GM21737 (cell line): Measurements from ENCODE around the gene CLEC2D.
"Not testable (repeated sequence)": the region's sequence is repeated elsewhere in the genome, so short reads cannot be mapped to it uniquely, and the experiment has no call there.

Experiments used
- ATAC-seq: cut with Tn5 transposase; IDR thresholded peaks from one replicate; pipeline ENCODE4 v1.9.1; 2021; ENCODE audit warnings: mild to moderate bottlenecking, moderate library complexity; ENCODE audit not compliant: unreplicated experiment

CLEC2D gene

GRCh38 chr12:9651265-9651729 is 18.2 kb upstream of the CLEC2D start:
- no peak for ATAC-seq

- no peak for ATAC-seq
These were observed 9.5 kb upstream of the CLEC2D start for GRCh38 chr12:9660046-9660445.

DNA sequence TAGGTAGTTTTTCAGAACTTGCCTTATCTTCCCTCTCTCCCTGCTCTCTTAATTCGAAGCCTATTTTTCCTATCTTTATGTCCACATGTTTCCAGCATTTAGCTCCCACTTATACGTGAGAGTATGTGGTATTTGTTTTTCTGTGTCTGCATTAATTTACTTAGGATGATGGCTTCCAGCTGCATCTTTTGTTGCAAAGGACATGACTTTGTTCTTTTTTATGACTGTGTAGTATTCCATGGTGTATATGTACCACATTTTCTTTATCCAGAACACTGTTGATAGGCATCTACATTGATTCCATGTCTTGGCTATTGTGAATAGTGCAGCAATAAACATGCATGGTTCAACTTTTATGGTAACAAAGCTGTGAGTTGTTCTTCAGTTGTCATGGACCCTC is 7.8 kb upstream of the CLEC2D start:
- no peak for ATAC-seq

GRCh38 chr12:9662488-9662887 is 7.0 kb upstream of the CLEC2D start:
- no peak for ATAC-seq

DNA sequence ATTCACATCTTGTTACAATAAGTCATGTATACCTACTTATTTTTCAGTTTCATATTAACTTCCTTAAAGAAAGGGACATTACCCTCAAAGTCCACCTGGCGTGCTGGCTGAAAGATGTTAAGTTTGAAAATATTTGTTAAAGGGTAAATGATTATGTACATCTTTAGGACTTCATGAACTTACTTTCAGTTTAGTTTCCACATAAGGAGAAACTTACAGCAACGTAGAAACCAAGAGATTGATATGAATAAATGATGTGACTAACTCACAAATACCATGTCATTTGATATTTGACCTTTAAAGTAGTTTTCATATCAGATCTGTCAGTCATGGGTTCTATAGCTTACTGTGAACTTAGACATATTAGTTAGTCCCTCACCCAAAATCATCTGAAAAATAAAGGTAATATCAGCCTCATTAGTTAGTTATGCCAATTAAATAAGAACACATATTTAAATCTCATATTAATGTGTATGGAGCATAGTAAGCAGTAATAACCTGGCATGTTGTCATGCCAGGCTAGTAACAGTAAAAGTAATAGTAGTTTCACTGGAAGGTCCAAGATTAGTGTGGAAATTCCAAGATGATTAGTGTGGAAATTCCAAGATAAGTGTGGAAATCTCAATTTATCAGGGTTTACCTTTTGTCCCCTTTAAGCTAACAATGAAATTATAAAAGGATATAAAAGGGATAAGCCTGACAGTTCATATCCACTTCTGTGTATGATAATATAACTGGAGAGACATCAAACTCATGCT is 1.9 kb upstream of the CLEC2D start:
- ATAC-seq = peak; percentile 50

- ATAC-seq = no peak
These were observed 1.1 kb upstream of the CLEC2D start for GRCh38 chr12:9668161-9669018.

- no peak for ATAC-seq
These were observed 540 bp upstream of the CLEC2D start for GRCh38 chr12:9669019-9669326.

GRCh38 chr12:9672340-9672739 is 2.8 kb downstream of the CLEC2D start:
- not testable (repeated sequence) for ATAC-seq

DNA sequence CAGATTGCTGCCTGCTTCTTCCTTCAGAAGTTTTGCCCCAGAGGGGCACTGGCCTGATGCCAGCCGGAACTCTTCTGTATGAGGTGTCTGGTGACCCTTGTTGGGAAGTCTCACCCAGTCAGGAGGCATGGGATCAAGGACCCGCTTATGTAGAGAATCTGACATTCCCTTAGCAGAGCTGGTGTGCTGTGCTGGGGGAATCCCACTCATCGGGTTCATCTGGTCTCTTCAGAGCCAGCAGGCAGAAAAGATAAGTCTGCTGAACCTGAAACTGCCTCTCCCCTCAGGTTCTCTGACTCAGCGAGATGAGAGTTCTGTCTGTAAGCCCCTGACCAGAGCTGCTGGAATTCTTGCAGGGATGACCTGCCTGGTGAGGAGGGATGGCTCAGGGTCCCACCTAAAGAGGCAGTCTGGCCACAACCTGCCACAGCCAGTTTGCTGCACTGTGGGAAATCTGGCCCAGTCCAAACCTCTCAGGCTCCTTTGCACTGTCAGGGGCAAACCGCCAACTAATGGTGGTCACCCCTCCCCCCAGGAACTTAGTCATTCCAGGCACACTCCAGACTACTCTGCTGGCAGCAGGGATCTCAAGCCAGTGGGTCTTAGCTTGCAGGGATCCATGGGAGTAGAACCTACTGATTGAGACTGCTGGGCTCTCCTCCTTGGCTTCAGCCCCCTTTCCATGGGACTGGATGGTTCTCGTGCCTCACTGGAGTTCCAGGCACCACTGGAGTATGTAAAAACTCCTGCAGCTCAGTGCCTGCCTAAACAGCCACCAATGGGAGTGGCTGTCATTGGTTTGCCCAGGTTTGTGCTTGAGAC is 4.1 kb downstream of the CLEC2D start:
- no peak for ATAC-seq

DNA sequence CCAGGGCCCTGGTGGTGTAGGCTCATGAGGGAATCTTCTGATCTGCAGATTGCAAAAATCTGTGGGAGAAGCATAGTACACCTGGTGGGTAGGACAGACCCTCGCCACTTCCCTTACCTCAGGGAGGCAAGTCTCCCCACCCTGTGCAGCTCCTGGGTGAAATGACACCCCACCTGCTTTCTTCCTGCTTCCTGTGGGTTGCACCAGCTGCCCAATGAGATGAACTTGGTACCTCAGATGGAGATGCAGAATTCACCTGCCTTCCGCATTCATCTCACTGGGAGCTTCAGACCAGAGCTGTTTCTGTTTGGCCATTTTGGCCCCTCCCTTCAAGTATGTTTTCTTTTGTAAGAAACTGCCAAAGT is 4.7 kb downstream of the CLEC2D start:
- ATAC-seq = no peak

DNA sequence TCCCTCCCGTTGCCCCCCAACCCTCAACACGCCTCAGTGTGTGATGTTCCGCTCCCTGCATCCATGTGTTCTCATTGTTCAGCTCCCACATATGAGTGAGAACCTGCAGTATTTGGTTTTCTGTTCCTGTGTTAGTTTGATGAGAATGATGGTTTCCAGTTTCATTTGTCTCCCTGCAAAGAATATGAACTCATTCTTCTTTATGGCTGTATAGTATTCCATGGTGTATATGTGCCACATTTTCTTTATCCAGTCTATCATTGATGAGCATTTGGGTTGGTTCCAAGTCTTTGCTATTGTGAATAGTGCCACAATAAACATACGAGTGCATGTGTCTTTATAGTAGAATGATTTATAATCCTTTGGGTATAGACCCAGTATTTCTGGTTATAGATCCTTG is 13.0 kb downstream of the CLEC2D start:
- not testable (repeated sequence) for ATAC-seq

- ATAC-seq = not testable (repeated sequence)
These were observed 13.4 kb downstream of the CLEC2D start for GRCh38 chr12:9682949-9683348.

- ATAC-seq = not testable (repeated sequence)
These were observed 15.9 kb downstream of the CLEC2D start for GRCh38 chr12:9685366-9685765.

DNA sequence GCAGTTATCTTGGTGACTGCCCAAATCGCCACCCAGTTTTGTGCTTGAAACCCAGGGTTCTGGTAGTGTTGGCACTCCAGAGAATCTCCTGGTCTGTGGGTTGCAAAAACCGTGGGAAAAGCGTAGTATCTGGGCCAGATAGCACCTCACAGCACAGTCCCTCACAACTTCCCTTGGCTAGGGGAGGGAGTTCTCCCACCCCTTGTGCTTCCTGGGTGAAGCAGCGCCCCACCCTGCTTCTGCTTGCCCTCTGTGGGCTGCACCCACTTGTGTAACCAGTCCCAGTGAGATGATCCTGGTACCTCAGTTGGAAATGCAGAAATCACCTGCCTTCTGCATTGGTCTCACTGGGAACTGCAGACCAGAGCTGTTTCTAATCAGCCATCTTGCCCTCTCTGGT is 16.4 kb downstream of the CLEC2D start:
- no peak for ATAC-seq

GRCh38 chr12:9687228-9687627 is 17.7 kb downstream of the CLEC2D start:
- no peak for ATAC-seq

DNA sequence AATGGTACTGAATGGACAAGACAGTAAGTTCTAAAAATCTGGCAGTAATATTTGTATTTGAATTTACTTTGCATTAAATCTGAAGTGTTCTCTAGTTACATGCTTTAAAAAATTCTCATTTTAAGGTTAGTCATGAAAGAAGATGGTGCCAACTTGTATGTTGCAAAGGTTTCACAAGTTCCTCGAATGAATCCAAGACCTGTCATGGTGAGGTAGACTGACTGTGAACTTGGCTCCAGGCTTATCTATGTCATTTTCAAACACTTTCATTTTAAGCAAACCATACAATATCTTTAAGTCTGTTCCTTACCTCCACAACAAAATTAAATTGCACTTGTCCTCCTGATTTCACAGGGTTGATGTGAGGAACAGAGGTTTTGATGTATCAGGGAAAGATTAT is 23.4 kb downstream of the CLEC2D start:
- ATAC-seq = no peak

GRCh38 chr12:9694241-9694640 is 24.7 kb downstream of the CLEC2D start:
- no peak for ATAC-seq

GRCh38 chr12:9695150-9695549 is 25.6 kb downstream of the CLEC2D start:
- not testable (repeated sequence) for ATAC-seq

DNA sequence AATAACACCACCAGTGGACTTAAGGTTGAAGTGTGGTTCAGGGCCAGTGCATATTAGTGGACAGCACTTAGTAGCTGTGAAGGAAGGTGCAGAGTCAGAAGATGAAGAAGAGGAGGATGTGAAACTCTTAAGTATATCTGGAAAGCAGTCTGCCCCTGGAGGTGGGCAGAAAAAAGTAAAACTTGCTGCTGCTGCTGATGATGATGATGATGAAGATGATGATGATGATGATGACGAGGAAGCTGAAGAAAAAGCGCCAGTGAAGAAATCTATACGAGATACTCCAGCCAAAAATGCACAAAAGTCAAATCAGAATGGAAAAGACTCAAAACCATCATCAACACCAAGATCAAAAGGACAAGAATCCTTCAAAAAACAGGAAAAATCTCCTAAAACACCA is 26.1 kb downstream of the CLEC2D start:
- ATAC-seq = not testable (repeated sequence)

- no peak for ATAC-seq
These were observed 28.1 kb downstream of the CLEC2D start for GRCh38 chr12:9697619-9698018.

DNA sequence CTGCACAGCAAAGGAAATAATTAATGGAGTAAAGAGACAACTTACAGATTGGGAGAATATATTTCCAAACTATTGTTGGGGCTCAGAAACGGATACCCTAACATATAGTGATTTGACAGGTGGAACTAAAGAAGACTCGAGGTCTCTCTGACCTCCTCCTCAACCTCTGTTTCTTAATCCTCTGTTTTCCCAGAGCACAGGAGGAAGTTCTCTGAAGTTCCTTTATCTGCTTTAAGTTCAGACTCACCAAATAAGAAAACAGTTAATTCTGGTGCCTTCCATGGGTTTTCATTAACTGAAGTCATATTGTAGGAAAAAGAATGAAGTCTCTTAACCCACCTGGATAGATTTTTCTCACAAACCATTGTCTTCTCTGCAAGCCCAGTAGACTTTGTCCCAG is 29.2 kb downstream of the CLEC2D start:
- ATAC-seq = no peak
